MCF 10A (cell line): ENCODE data around the gene UNC13C. TPM values are rescaled to one million over a fixed set of nuclear protein-coding genes. Genes with fewer than 3 reads are reported as not detected.

ENCODE experiments used
- BruUV-seq: library from RNA; stranded (reverse); fragments of 400-500 nt; replicated peaks from 2 replicates; lab custom pipeline; 2021; lab: Mats Ljungman, UMichigan
- CTCF ChIA-PET: fragments of 300-600 bp; sonication (Branson Sonifier 250); formaldehyde crosslinking; extraction: SDS; loops from one replicate; lab custom pipeline; 2021; ENCODE audit warnings: antibody characterized with exemption, inconsistent platforms; lab: Yijun Ruan, JAX
- POLR2A ChIA-PET: fragments of 300-600, 350-650 bp; sonication (Branson Sonifier 250); formaldehyde crosslinking; extraction: SDS; loops from one replicate; lab custom pipeline; 2020; ENCODE audit warnings: antibody characterized with exemption, inconsistent platforms; lab: Yijun Ruan, JAX
- DNase-seq: peaks from one replicate; pipeline ENCODE4 v3.0.0-alpha.2; 2018; ENCODE audit not compliant: unreplicated experiment
- H3K27ac Mint-ChIP-seq: one replicate; pipeline ENCODE4 v1.8.0; 2022; ENCODE audit warnings: mild to moderate bottlenecking, low read depth, mixed read lengths; ENCODE audit not compliant: unreplicated experiment
- H3K27me3 Mint-ChIP-seq: one replicate; pipeline ENCODE4 v1.8.0; 2022; ENCODE audit warnings: mixed read lengths; ENCODE audit not compliant: insufficient read depth, unreplicated experiment
- H3K36me3 Mint-ChIP-seq: one replicate; pipeline ENCODE4 v1.8.0; 2022; ENCODE audit warnings: mild to moderate bottlenecking, moderate library complexity, mixed read lengths; ENCODE audit not compliant: insufficient read depth, unreplicated experiment
- H3K4me1 Mint-ChIP-seq: one replicate; pipeline ENCODE4 v1.8.0; 2022; ENCODE audit warnings: mixed read lengths; ENCODE audit not compliant: insufficient read depth, unreplicated experiment
- H3K4me3 Mint-ChIP-seq: one replicate; pipeline ENCODE4 v1.8.0; 2022; ENCODE audit warnings: mild to moderate bottlenecking, moderate library complexity, mixed read lengths; ENCODE audit not compliant: unreplicated experiment
- H3K9me3 Mint-ChIP-seq: one replicate; pipeline ENCODE4 v1.8.0; 2022; ENCODE audit warnings: mixed read lengths; ENCODE audit not compliant: unreplicated experiment
- CTCF ChIP-seq: fragments of 200-600 bp; IDR thresholded peaks from one replicate; pipeline ENCODE4 v1.8.0; 2022; ENCODE audit warnings: antibody characterized with exemption, mild to moderate bottlenecking; ENCODE audit not compliant: unreplicated experiment
- intact Hi-C: fragments of 100-400 bp; cut with micrococcal nuclease; formaldehyde crosslinking; loops from 2 replicates; pipeline ENCODE4 v1.14.1; 2022
- total RNA-seq: library from RNA; stranded (reverse); gene quantifications from 2 replicates; pipeline ENCODE4 v1.2.3, GENCODE V29; 2022

UNC13C gene
- total RNA-seq, 1 experiment from 2014 or later: not detected

GRCh38 chr15:54035616-54036015, 57.4 kb downstream of the UNC13C start:
- peaks cover 19% of the 10 kb centered on the region for H3K27me3 Mint-ChIP-seq
- ChIA-PET POLR2A (no interaction called here), CTCF (no interaction called here)
- DNase-seq: peak; percentile 11
- no peaks in the 10 kb centered on the region for H3K36me3 Mint-ChIP-seq
- TF ChIP-seq CTCF: no peak
- no peak overlapping the region for H3K4me3 Mint-ChIP-seq
- intact Hi-C loops: no loop called here
- BruUV-seq: no TSS peak
- no peak overlapping the region for H3K27ac Mint-ChIP-seq
- no peaks in the 10 kb centered on the region for H3K9me3 Mint-ChIP-seq
- H3K4me1 Mint-ChIP-seq: no peaks in the 10 kb centered on the region

- H3K4me3 Mint-ChIP-seq: no peak overlapping the region
- intact Hi-C loops: no loop called here
- no peaks in the 10 kb centered on the region for H3K36me3 Mint-ChIP-seq
- H3K27ac Mint-ChIP-seq: no peak overlapping the region
- no peaks in the 10 kb centered on the region for H3K4me1 Mint-ChIP-seq
- DNase-seq: no peak
- no peaks in the 10 kb centered on the region for H3K9me3 Mint-ChIP-seq
- CTCF ChIA-PET: no interaction called here
- peaks cover 13% of the 10 kb centered on the region for H3K27me3 Mint-ChIP-seq
- TF ChIP-seq CTCF: no peak
- POLR2A ChIA-PET: no interaction called here
- no TSS peak for BruUV-seq
These were observed 67.2 kb downstream of the UNC13C start for GRCh38 chr15:54045397-54045796.

- intact Hi-C loops: no loop called here
- ChIA-PET POLR2A (no interaction called here), CTCF (no interaction called here)
- H3K36me3 Mint-ChIP-seq: no peaks in the 10 kb centered on the region
- no TSS peak for BruUV-seq
- no peak for TF ChIP-seq CTCF
- no peak for DNase-seq
- no peak overlapping the region for H3K4me3 Mint-ChIP-seq
- no peaks in the 10 kb centered on the region for H3K9me3 Mint-ChIP-seq
- peaks cover 13% of the 10 kb centered on the region for H3K27me3 Mint-ChIP-seq
- H3K27ac Mint-ChIP-seq: no peak overlapping the region
- H3K4me1 Mint-ChIP-seq: no peaks in the 10 kb centered on the region
These were observed 67.9 kb downstream of the UNC13C start for GRCh38 chr15:54046093-54046492.

- H3K4me3 Mint-ChIP-seq: no peak overlapping the region
- intact Hi-C loops: no loop called here
- POLR2A ChIA-PET: no interaction called here
- H3K36me3 Mint-ChIP-seq: no peaks in the 10 kb centered on the region
- H3K27ac Mint-ChIP-seq: no peak overlapping the region
- CTCF ChIA-PET: no interaction called here
- H3K27me3 Mint-ChIP-seq: no peaks in the 10 kb centered on the region
- H3K4me1 Mint-ChIP-seq: no peaks in the 10 kb centered on the region
- DNase-seq: no peak
- BruUV-seq: no TSS peak
- H3K9me3 Mint-ChIP-seq: no peaks in the 10 kb centered on the region
- no peak for TF ChIP-seq CTCF
These were observed 86.1 kb downstream of the UNC13C start for GRCh38 chr15:54064365-54064764.
